AG10803 (cell line): Measurements from ENCODE around the gene EP400.
A peak's percentile ranks its signal among the peaks of the same experiment; 100 is the strongest.

Experiments
- DNase-seq: peaks from one replicate; pipeline ENCODE4 v3.0.0; 2010; ENCODE audit warnings: low read depth
- H3K4me3 ChIP-seq: 2 replicates; pipeline ENCODE4 v1.5.1; 2011; ENCODE audit warnings: mild to moderate bottlenecking, low read length, control low read depth
- TF ChIP-seq, protein P1 (sequence below): conservative IDR thresholded peaks from 2 replicates; pipeline ENCODE4 v1.5.1; 2011; ENCODE audit warnings: mild to moderate bottlenecking, low read length, control low read depth, inconsistent platforms

Gene EP400

DNA sequence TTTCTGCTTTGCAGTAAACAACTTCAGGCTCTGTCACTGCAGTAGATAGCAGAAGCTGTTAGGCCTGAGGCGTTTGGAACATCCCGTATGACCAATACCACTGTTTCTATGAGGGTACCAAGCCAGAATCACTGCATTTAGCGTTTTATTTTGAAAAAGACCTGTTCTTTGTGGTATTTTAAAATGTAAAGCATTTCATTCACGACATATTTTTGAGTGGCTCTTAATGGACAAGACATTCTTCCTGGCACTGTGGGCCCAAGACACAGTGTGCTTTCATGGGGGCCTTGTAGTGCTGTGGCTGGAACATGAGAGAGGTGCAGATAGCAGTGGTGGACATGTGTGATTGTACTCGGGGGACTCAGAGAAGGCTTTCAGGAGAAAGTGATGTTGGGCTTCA, 107.9 kb downstream of the EP400 start:
- TF ChIP-seq, protein P1, sequence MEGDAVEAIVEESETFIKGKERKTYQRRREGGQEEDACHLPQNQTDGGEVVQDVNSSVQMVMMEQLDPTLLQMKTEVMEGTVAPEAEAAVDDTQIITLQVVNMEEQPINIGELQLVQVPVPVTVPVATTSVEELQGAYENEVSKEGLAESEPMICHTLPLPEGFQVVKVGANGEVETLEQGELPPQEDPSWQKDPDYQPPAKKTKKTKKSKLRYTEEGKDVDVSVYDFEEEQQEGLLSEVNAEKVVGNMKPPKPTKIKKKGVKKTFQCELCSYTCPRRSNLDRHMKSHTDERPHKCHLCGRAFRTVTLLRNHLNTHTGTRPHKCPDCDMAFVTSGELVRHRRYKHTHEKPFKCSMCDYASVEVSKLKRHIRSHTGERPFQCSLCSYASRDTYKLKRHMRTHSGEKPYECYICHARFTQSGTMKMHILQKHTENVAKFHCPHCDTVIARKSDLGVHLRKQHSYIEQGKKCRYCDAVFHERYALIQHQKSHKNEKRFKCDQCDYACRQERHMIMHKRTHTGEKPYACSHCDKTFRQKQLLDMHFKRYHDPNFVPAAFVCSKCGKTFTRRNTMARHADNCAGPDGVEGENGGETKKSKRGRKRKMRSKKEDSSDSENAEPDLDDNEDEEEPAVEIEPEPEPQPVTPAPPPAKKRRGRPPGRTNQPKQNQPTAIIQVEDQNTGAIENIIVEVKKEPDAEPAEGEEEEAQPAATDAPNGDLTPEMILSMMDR = no peak
- H3K4me3 ChIP-seq = no peak overlapping the region
- DNase-seq = no peak

DNA sequence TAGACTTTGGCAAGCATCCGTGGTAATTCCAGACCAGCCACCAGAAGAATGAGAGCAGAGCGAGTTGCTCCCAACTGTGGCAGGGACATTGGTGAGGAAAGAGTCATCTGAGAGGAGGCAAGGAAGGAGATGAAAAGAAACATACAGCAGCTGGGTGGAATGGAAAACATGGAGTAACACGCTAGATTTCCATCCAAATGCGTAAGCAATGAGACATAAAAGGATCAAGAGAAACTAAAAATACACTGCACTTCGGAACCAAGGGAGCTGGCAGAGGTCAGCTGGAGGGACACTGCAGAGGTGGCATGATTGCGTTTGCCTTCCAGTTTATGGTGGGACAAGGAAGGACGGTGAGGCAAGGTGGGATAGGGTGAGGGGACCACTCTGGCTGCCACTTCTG, 111.5 kb downstream of the EP400 start:
- no peak overlapping the region for H3K4me3 ChIP-seq
- DNase-seq = peak; percentile 25
- TF ChIP-seq, protein P1 = no peak

DNA sequence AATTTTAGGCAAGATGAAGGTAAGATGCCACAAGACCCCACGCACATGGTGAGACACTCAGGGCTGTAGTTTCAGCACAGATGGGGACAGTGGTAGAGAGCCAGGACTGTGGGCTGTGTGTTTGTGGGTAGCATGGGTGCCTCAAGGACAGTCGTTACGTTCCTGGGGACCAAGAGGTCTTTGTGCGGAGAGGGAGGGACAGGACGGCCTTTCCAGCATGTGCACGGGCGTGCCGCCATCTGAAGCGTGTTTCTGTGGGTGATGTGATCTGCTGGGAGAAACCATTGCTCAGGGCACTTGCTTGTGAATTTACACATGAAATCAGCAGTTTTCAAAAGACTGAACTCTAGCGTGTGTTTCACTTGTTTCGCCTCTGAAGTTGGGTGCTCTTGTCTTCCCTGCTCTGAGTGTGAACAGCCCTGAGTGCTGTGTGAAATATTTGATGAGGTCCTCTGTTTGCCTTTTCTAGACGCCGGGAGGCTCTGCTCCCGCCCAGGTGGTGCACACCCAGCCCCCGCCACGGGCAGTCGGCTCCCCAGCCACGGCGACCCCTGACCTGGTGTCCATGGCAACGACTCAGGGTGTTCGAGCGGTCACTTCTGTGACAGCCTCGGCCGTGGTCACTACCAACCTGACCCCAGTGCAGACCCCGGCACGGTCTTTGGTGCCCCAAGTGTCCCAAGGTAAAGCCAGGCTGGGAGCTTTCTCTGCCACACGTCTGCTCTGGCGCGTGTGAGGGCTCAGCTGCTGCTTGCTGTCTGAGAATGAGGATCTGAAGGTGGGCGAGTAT, 112.1 kb downstream of the EP400 start:
- TF ChIP-seq, protein P1 = no peak
- no peak for DNase-seq
- no peak overlapping the region for H3K4me3 ChIP-seq

DNA sequence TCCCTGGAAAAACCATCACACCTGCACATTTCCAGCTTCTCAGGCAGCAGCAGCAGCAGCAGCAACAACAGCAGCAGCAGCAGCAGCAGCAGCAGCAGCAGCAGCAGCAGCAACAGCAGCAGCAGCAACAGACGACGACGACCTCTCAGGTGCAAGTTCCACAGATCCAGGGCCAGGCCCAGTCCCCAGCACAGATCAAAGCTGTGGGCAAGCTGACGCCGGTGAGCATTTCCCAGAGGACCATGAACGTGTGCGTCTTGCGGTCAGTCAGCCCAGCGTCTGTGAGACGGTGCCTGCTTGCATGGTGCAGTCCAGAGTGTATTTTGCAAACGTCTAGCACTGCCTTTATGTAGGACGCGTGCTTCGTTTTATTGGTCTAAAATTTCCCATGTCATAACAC, 112.7 kb downstream of the EP400 start:
- H3K4me3 ChIP-seq = no peak overlapping the region
- TF ChIP-seq, protein P1 = no peak
- DNase-seq = no peak

DNA sequence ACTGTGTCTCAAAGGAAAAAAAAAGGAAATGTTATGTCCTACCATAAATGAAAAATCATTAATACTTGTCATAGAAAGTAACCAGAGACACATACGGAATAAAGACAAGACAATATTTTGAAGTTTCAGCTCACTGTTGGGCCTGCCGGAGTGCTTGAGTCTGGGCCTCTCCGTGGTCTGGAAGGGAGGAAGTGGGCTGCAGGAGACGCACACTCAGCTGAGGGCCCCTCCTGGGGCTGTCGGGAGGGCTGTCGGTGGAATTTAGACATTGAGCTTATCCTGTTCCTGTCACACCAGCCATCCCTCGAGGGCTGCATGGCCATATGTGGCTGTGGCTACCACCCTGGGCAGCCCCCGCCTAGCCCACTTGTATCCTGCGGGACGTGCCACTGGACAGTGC, 113.7 kb downstream of the EP400 start:
- TF ChIP-seq, protein P1 = no peak
- no peak overlapping the region for H3K4me3 ChIP-seq
- no peak for DNase-seq

DNA sequence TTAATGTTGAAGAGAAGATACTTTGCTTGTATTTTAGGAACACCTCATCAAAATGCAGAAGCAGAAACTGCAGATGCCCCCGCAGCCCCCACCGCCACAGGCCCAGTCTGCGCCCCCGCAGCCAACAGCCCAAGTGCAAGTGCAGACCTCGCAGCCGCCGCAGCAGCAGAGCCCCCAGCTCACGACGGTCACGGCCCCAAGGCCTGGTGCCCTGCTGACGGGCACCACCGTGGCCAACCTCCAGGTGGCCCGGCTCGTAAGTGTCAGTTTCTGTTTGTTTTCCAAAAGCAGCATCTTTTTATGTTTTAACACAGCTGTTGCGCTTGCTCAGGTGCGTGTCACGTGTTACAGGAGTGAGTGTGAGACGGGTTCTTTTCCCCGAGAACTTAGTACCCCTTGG, 114.9 kb downstream of the EP400 start:
- TF ChIP-seq, protein P1 = no peak
- H3K4me3 ChIP-seq = no peak overlapping the region
- no peak for DNase-seq

DNA sequence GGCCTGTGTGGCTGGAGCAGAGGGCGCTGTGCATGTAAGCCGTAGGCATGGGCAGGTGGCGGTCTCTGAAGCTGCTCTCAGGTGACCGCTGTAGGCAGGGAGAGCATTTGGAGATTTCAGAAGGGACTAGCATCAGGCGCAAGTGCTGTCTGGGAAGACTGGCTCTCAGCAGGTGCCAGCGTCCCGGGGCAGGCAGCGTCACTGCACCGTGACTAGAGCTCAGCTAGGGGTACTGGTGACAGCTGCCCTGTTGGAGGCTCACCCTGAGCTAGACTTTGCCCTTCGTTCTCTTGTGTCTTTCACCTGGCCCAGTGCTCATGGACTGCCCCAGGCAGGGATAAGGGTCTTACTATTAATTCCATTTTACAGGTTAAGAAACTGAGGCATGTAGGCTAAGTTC, 115.5 kb downstream of the EP400 start:
- DNase-seq = no peak
- TF ChIP-seq, protein P1 = no peak
- no peak overlapping the region for H3K4me3 ChIP-seq
